A549 (cell line): ENCODE data around the gene ENPP7. TPM values are rescaled to one million over a fixed set of nuclear protein-coding genes. Genes with fewer than 3 reads are reported as not detected.

Source experiments
- ATAC-seq, 2 experiments: fragments of 200-7000 bp in 1 of 2; fragments of >200 bp in 1 of 2; cut with Nextera tagmentation in 1 of 2; cut with Tn5 transposase in 1 of 2; 3 replicates each; pipeline versions ENCODE4 v1.8.0 to v1.9.1; 2018 to 2020; ENCODE audit warnings: mild to moderate bottlenecking in 1 of 2, moderate library complexity in 1 of 2
- CTCF ChIA-PET: fragments of 300-600 bp; sonication (Branson Sonifier 250); formaldehyde crosslinking; extraction: SDS; loops from one replicate; lab custom pipeline; 2021; ENCODE audit warnings: antibody characterized with exemption, inconsistent platforms; lab: Yijun Ruan, JAX
- POLR2A ChIA-PET: fragments of 350-600 bp; formaldehyde crosslinking; extraction: SDS; loops from one replicate; lab custom pipeline; 2021; ENCODE audit warnings: antibody characterized with exemption, inconsistent platforms; lab: Yijun Ruan, JAX
- DNase-seq, 2 experiments: peaks; one replicate each; pipeline versions ENCODE4 v3.0.0 to v3.0.0-alpha.2; 2011 to 2016; ENCODE audit warnings: low read depth in 1 of 2, low spot score in 1 of 2
- FAIRE-seq: peaks from 2 replicates; lab custom pipeline; 2011; peaks lifted over from hg19 to GRCh38; lab: Jason Lieb, UNC
- H3K27ac ChIP-seq, 2 experiments: fragments of >200 bp; sonication (Bioruptor Twin); formaldehyde crosslinking; 3 replicates each; pipeline ENCODE4 v1.5.1; 2016 to 2017
- H3K4me1 ChIP-seq: fragments of >200 bp; sonication (Bioruptor Twin); formaldehyde crosslinking; 3 replicates; pipeline ENCODE4 v1.6.1; 2016
- H3K4me2 ChIP-seq: fragments of >200 bp; sonication (Bioruptor Twin); formaldehyde crosslinking; 3 replicates; pipeline ENCODE4 v1.6.1; 2016
- H3K4me3 ChIP-seq: fragments of >200 bp; sonication (Bioruptor Twin); formaldehyde crosslinking; 3 replicates; pipeline ENCODE4 v1.5.1; 2016
- H3K9me3 ChIP-seq: fragments of >200 bp; sonication (Bioruptor Twin); formaldehyde crosslinking; 3 replicates; pipeline ENCODE4 v1.6.1; 2016
- CBX2 ChIP-seq: fragments of 200-600 bp; sonication (generic); IDR thresholded peaks from 2 replicates; pipeline ENCODE4 v1.6.1; 2016; ENCODE audit warnings: low read depth, mild to moderate bottlenecking, borderline replicate concordance
- CBX8 ChIP-seq: fragments of 200-600 bp; sonication (generic); IDR thresholded peaks from 2 replicates; pipeline ENCODE4 v1.6.1; 2016
- CTCF ChIP-seq: fragments of >200 bp; sonication (Bioruptor Twin); formaldehyde crosslinking; IDR thresholded peaks from 3 replicates; pipeline ENCODE4 v1.5.1; 2016
- ELK1 ChIP-seq: fragments of 150-350 bp; IDR thresholded peaks from 2 replicates; pipeline ENCODE4 v1.6.1; 2014; ENCODE audit warnings: low read depth, mild to moderate bottlenecking, low read length
- FOSL2 ChIP-seq, 2 experiments: fragments of 450-650 bp in 1 of 2; fragments of >200 bp in 1 of 2; sonication (Bioruptor Twin) in 1 of 2; formaldehyde crosslinking; IDR thresholded peaks; 2 replicates each; pipeline versions ENCODE4 v1.5.0 to v1.6.1; 2016 to 2020; ENCODE audit warnings: mild to moderate bottlenecking in 1 of 2, moderate library complexity in 1 of 2
- HOXB13 ChIP-seq: fragments of 250-450 bp; sonication (Bioruptor Pico); IDR thresholded peaks from 2 replicates; pipeline ENCODE4 v1.5.0; 2020; ENCODE audit warnings: low read depth, mild to moderate bottlenecking, moderate library complexity
- HOXB5 ChIP-seq: fragments of 250-450 bp; sonication (Bioruptor Pico); IDR thresholded peaks from 2 replicates; pipeline ENCODE4 v1.5.0; 2020; ENCODE audit warnings: mild to moderate bottlenecking, moderate library complexity
- MAFK ChIP-seq: fragments of 450-650 bp; IDR thresholded peaks from 2 replicates; pipeline ENCODE4 v1.6.1; 2014; ENCODE audit not compliant: partially characterized antibody
- MAZ ChIP-seq: fragments of 150-350 bp; IDR thresholded peaks from 2 replicates; pipeline ENCODE4 v1.6.1; 2014; ENCODE audit warnings: antibody characterized with exemption, low read depth, low read length, borderline replicate concordance
- NFE2L2 ChIP-seq: fragments of 150-350 bp; conservative IDR thresholded peaks from 2 replicates; pipeline ENCODE4 v1.6.1; 2014; ENCODE audit warnings: low read length
- NPAS2 ChIP-seq: fragments of 250-450 bp; sonication (Bioruptor Pico); IDR thresholded peaks from 2 replicates; pipeline ENCODE4 v1.8.0; 2022; ENCODE audit warnings: mild to moderate bottlenecking, moderate library complexity, borderline replicate concordance
- NR3C1 ChIP-seq: fragments of >200 bp; sonication (Bioruptor Twin); formaldehyde crosslinking; IDR thresholded peaks from 3 replicates; pipeline ENCODE4 v1.6.1; 2017
- POLR2A ChIP-seq: IDR thresholded peaks from 2 replicates; pipeline ENCODE4 v1.6.1; 2012; ENCODE audit warnings: mild to moderate bottlenecking, low read length
- SMC3 ChIP-seq: fragments of >200 bp; sonication (Bioruptor Twin); formaldehyde crosslinking; IDR thresholded peaks from 3 replicates; pipeline ENCODE4 v1.6.1; 2018; ENCODE audit warnings: inconsistent platforms
- ZFP36 ChIP-seq: fragments of 450-650 bp; IDR thresholded peaks from 2 replicates; pipeline ENCODE4 v1.6.1; 2014; ENCODE audit warnings: borderline replicate concordance; ENCODE audit not compliant: partially characterized antibody
- WGBS: methylation state at CpG from one replicate; pipeline ENCODE4 v1.1.6; 2017; ENCODE audit errors: missing lambda C conversion rate; 5-methylcytosine and 5-hydroxymethylcytosine counted together
- polyA plus RNA-seq, 4 experiments: library from polyadenylated mRNA; depleted of rRNA in 3 of 4; stranded (reverse); fragments of >200 nt; fragmentation: RNase III in 1 of 4; extraction: RNeasy Plus Mini Kit Qiagen cat#74134 plus additional on column Dnase treatment in 1 of 4; gene quantifications; 2 replicates in 3 of 4; 3 replicates in 1 of 4; pipeline ENCODE4 v1.2.3, GENCODE V29; 2011 to 2017

ENPP7 gene
- polyA plus RNA-seq, 2 of the 4 experiments (the other 2 are of a cell fraction): not detected

- TF ChIP-seq NFE2L2: no peak
These were observed 30.2 kb upstream of the ENPP7 start (continued) for GRCh38 chr17:79700592-79700991.

GRCh38 chr17:79702034-79702433, 28.7 kb upstream of the ENPP7 start:
- Histone ChIP-seq H3K27ac (peak overlapping the region in 1 of 2 experiments; percentile 24; a peak in 1 of 6 replicates), H3K4me1 (peaks cover 22% of the 10 kb centered on the region), H3K4me3 (no peak overlapping the region), H3K9me3 (no peaks in the 10 kb centered on the region), H3K4me2 (no peak overlapping the region)
- POLR2A ChIA-PET: no interaction called here
- no peak for DNase-seq
- no peak for FAIRE-seq
- CTCF ChIA-PET: interaction anchor here (1.2 kb wide), 1 partner anchor 301 kb away, joined by 7 read pairs; no protein-coding TSS in a partner anchor
- ATAC-seq: peak; percentile 19 to 52; a peak in 4 of 6 replicates
- TF ChIP-seq CTCF: peak; percentile 16; the same call in 1 of the 3 replicates
- TF ChIP-seq NPAS2 (CRISPR knock-in tag): no peak
- 57% methylated on average over 13 of the region's 13 CpGs for WGBS

GRCh38 chr17:79702550-79703236, 28.1 kb upstream of the ENPP7 start:
- CTCF ChIA-PET: interaction anchor here (1.0 to 1.2 kb wide), 2 partner anchors 92 to 302 kb away, joined by 3 to 7 read pairs; partner anchors contain the start of gene RBFOX3
- DNase-seq: no peak
- POLR2A ChIA-PET: no interaction called here

GRCh38 chr17:79704691-79705090, 26.1 kb upstream of the ENPP7 start:
- Histone ChIP-seq H3K9me3 (no peaks in the 10 kb centered on the region), H3K4me1 (peaks cover 23% of the 10 kb centered on the region), H3K4me3 (no peak overlapping the region), H3K4me2 (no peak overlapping the region), H3K27ac (no peak overlapping the region)
- POLR2A ChIA-PET: no interaction called here
- WGBS: 83% methylated on average over 9 of the region's 9 CpGs
- TF ChIP-seq FOSL2 (IDR thresholded peaks at IDR 0.05): no peak
- no peak for TF ChIP-seq FOSL2 (CRISPR knock-in tag; IDR thresholded peaks at IDR 0.05)
- no peak for TF ChIP-seq SMC3
- no peak for TF ChIP-seq MAZ
- no peak for TF ChIP-seq HOXB13 (CRISPR knock-in tag)
- TF ChIP-seq POLR2A: no peak
- no peak for TF ChIP-seq CBX2
- TF ChIP-seq CBX8: no peak
- TF ChIP-seq MAFK: no peak
- TF ChIP-seq HOXB5 (CRISPR knock-in tag): no peak
- ATAC-seq: no peak
- FAIRE-seq: no peak
- DNase-seq: no peak
- CTCF ChIA-PET: interaction anchor here (0.9 to 5.8 kb wide), 10 partner anchors 10 to 615 kb away, joined by 3 to 73 read pairs (median 5); no protein-coding TSS in a partner anchor

More at GRCh38 chr17:79702550-79703236, 28.1 kb upstream of the ENPP7 start:
- peak overlapping the region in 1 of 2 experiments; percentile 24; a peak in 1 of 6 replicates for H3K27ac ChIP-seq
- peaks cover 29% of the 10 kb centered on the region for H3K4me1 ChIP-seq
- no peak for FAIRE-seq
- 80% methylated on average over 10 of the region's 12 CpGs for WGBS
- TF ChIP-seq NR3C1 (no peak), ELK1 (no peak), NPAS2 (CRISPR knock-in tag) (no peak), ZFP36 (no peak)
- TF ChIP-seq, all 56 proteins: peak for 0
- no peak overlapping the region for H3K4me2 ChIP-seq
- no peak for ATAC-seq
- H3K4me3 ChIP-seq: no peak overlapping the region
- no peaks in the 10 kb centered on the region for H3K9me3 ChIP-seq
